Measurements from ENCODE around the gene DNAL1.

Gene DNAL1

DNA sequence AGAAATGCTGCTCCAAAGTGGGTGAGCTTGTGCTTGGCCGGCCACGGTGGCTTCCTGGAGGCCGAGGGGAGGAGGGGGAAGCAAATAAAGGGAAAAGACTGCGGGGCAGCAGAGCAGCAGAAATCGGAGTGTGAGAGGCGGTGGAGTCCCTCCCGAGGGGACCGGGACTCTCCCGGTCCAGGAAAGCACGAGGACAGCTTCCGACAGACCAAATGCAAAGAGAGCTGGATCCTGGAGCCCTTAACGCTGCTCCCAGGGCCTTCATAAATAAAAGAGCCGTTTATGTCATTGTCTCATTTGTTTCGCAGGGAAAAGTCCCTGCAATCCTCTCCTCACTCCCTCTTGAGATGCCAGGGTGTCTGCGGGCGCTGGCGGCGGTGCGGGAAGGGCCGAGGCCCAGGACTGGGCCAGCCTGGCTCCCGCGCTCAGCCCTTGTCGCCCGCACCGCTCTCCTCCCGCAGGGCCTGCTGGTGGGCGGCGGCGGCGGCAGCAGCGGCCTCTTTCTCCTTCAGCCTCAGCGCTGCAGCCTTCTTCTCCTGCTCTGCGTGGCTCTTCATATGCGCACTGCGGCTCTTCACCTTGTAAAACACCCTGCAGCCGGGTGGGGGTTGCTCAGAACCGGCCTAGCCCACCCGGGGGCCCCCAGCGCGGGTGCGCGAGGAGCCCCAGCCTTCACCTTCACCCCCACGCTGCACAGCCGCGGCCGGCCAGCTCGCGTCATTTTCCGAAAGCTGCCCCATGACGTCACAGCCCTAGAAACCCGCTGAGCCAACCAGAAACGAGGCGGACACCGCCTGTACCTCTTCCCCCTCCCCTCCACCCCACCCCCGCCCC lies 73.8 kb downstream of the DNAL1 start:
- peaks cover 3% of the 10 kb centered on the region; the same call in 1 of the 2 replicates for H4K20me1 ChIP-seq (ENCODE audit: insufficient read depth, low read length)

DNA sequence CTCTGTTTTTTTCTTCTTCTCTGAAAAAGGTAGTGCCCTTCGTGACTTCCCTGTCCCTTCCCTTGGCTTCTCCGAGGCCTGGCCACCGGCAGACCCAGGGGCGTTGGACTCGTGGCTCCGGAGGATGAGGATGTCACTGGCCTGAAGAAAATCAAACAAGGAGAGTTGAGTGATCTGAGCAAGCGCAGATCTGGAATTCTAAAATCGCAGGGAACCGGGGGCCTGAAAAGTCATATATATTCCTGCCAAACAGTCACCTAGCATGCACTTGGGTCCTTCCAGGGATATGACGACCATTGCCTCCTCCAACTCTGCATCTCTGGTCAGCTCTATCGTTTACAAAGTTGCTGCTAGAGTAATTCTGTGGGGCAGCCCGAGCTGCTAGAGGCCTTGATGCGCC lies 74.6 kb downstream of the DNAL1 start:
- DNase-seq (no peak), ATAC-seq (ENCODE audit: insufficient read depth, low read depth) (no peak)
- Histone ChIP-seq H3K79me2 (ENCODE audit: insufficient read depth, low read length) (no peaks in the 10 kb centered on the region), H3K4me1 (ENCODE audit: insufficient read depth, low read length) (peaks cover 5% of the 10 kb centered on the region), H3K27me3 (ENCODE audit: insufficient read depth, low read length, poor library complexity) (no peaks in the 10 kb centered on the region), H3K4me2 (ENCODE audit: insufficient read depth, low read length) (no peak overlapping the region), H3K27ac (ENCODE audit: low read length) (no peak overlapping the region), H4K20me1 (ENCODE audit: insufficient read depth, low read length) (peaks cover 3% of the 10 kb centered on the region; the same call in 1 of the 2 replicates), H3K36me3 (ENCODE audit: insufficient read depth, low read length) (peaks cover 80% of the 10 kb centered on the region), H3K9me3 (ENCODE audit: insufficient read depth, low read length, severe bottlenecking) (no peaks in the 10 kb centered on the region), H3K9ac (ENCODE audit: low read depth, low read length) (no peak overlapping the region), H2AFZ (ENCODE audit: low read depth, low read length) (no peak overlapping the region), H3K4me3 (ENCODE audit: low read depth in 1 of 2, low read length in 2 of 2) (no peak overlapping the region)
- TF ChIP-seq, protein P1, sequence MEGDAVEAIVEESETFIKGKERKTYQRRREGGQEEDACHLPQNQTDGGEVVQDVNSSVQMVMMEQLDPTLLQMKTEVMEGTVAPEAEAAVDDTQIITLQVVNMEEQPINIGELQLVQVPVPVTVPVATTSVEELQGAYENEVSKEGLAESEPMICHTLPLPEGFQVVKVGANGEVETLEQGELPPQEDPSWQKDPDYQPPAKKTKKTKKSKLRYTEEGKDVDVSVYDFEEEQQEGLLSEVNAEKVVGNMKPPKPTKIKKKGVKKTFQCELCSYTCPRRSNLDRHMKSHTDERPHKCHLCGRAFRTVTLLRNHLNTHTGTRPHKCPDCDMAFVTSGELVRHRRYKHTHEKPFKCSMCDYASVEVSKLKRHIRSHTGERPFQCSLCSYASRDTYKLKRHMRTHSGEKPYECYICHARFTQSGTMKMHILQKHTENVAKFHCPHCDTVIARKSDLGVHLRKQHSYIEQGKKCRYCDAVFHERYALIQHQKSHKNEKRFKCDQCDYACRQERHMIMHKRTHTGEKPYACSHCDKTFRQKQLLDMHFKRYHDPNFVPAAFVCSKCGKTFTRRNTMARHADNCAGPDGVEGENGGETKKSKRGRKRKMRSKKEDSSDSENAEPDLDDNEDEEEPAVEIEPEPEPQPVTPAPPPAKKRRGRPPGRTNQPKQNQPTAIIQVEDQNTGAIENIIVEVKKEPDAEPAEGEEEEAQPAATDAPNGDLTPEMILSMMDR (IDR thresholded peaks at IDR 0.05; ENCODE audit: borderline replicate concordance, extremely low read depth, low read length, poor library complexity, severe bottlenecking), result no peak
- no peak for TF ChIP-seq EZH2 (IDR thresholded peaks at IDR 0.05; ENCODE audit: borderline replicate concordance, low read depth, low read length, severe bottlenecking)

More for the DNA sequence above, 73.8 kb downstream of the DNAL1 start:
- Histone ChIP-seq H3K4me1 (ENCODE audit: insufficient read depth, low read length) (peaks cover 8% of the 10 kb centered on the region), H3K27ac (ENCODE audit: low read length) (no peak overlapping the region), H3K36me3 (ENCODE audit: insufficient read depth, low read length) (peaks cover 73% of the 10 kb centered on the region), H2AFZ (ENCODE audit: low read depth, low read length) (no peak overlapping the region), H3K9me3 (ENCODE audit: insufficient read depth, low read length, severe bottlenecking) (no peaks in the 10 kb centered on the region), H3K79me2 (ENCODE audit: insufficient read depth, low read length) (peaks cover 5% of the 10 kb centered on the region), H3K9ac (ENCODE audit: low read depth, low read length) (no peak overlapping the region), H3K4me2 (ENCODE audit: insufficient read depth, low read length) (no peak overlapping the region), H3K4me3 (ENCODE audit: low read depth in 1 of 2, low read length in 2 of 2) (no peak overlapping the region), H3K27me3 (ENCODE audit: insufficient read depth, low read length, poor library complexity) (no peaks in the 10 kb centered on the region)
- DNase-seq, result no peak
- ATAC-seq (ENCODE audit: insufficient read depth, low read depth), result no peak
- TF ChIP-seq EZH2 (IDR thresholded peaks at IDR 0.05; ENCODE audit: borderline replicate concordance, low read depth, low read length, severe bottlenecking), result no peak
- TF ChIP-seq, protein P1 (IDR thresholded peaks at IDR 0.05; ENCODE audit: borderline replicate concordance, extremely low read depth, low read length, poor library complexity, severe bottlenecking), result no peak

DNA sequence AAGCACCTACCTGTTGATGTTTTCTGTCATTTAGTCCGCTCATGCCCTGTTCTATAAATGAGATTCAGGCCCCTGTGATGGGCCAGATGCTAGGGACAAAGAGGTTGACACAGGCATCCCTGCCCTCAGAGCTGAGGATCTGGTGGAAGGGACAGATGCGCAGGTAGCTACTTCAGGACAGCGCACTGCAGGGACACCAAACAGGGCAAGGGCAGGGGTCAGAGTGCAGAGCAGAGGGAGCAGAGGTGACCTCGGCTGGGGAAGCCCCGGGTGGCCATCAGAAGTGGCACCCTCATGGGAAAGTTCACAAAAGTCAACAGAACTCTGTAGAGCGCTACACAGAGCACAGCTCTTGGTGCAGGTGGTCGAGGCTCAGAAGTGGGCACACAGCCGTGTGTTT lies 75.0 kb downstream of the DNAL1 start:
- Histone ChIP-seq H4K20me1 (ENCODE audit: insufficient read depth, low read length) (peaks cover 3% of the 10 kb centered on the region; the same call in 1 of the 2 replicates), H3K79me2 (ENCODE audit: insufficient read depth, low read length) (no peaks in the 10 kb centered on the region), H3K4me3 (ENCODE audit: low read depth in 1 of 2, low read length in 2 of 2) (no peak overlapping the region), H3K9me3 (ENCODE audit: insufficient read depth, low read length, severe bottlenecking) (no peaks in the 10 kb centered on the region), H3K4me2 (ENCODE audit: insufficient read depth, low read length) (no peak overlapping the region), H3K9ac (ENCODE audit: low read depth, low read length) (no peak overlapping the region), H3K36me3 (ENCODE audit: insufficient read depth, low read length) (peaks cover 85% of the 10 kb centered on the region), H3K27ac (ENCODE audit: low read length) (no peak overlapping the region), H2AFZ (ENCODE audit: low read depth, low read length) (no peak overlapping the region), H3K4me1 (ENCODE audit: insufficient read depth, low read length) (peaks cover 1% of the 10 kb centered on the region), H3K27me3 (ENCODE audit: insufficient read depth, low read length, poor library complexity) (no peaks in the 10 kb centered on the region)
- ATAC-seq (ENCODE audit: insufficient read depth, low read depth) (no peak), DNase-seq (no peak)
- TF ChIP-seq, protein P1 (IDR thresholded peaks at IDR 0.05; ENCODE audit: borderline replicate concordance, extremely low read depth, low read length, poor library complexity, severe bottlenecking), result no peak
